Mesendoderm (in vitro differentiated cells): ENCODE data around the gene CALML3.

Experiments
- DNase-seq: peaks from one replicate; pipeline ENCODE4 v3.0.0; 2013
- H2AK5ac ChIP-seq: 2 replicates; pipeline ENCODE4 v1.6.1; 2013; ENCODE audit warnings: low read length, inconsistent platforms
- H2BK120ac ChIP-seq: 2 replicates; pipeline ENCODE4 v1.6.1; 2013; ENCODE audit warnings: low read depth, mild to moderate bottlenecking, low read length, moderate library complexity, mixed read lengths
- H2BK15ac ChIP-seq: replicated peaks from 2 replicates; pipeline ENCODE4 v1.6.1; 2013; ENCODE audit warnings: low read depth, mild to moderate bottlenecking, moderate library complexity
- H2BK5ac ChIP-seq: 2 replicates; pipeline ENCODE4 v1.6.1; 2013; ENCODE audit warnings: low read length, inconsistent platforms
- H3K18ac ChIP-seq: 2 replicates; pipeline ENCODE4 v1.6.1; 2013; ENCODE audit warnings: mild to moderate bottlenecking, low read length, mixed read lengths
- H3K23ac ChIP-seq: one replicate; pipeline ENCODE4 v1.6.1; 2013; ENCODE audit warnings: low read length
- H3K27ac ChIP-seq: 2 replicates; pipeline ENCODE4 v1.5.1; 2013; ENCODE audit warnings: low read depth, mild to moderate bottlenecking, inconsistent platforms, low read length, moderate library complexity
- H3K27me3 ChIP-seq: 2 replicates; pipeline ENCODE4 v1.6.1; 2013; ENCODE audit warnings: low read length, control low read depth, mild to moderate bottlenecking, inconsistent platforms; ENCODE audit not compliant: insufficient read depth, poor library complexity
- H3K36me3 ChIP-seq: 2 replicates; pipeline ENCODE4 v1.6.1; 2013; ENCODE audit warnings: low read length, inconsistent platforms; ENCODE audit not compliant: control insufficient read depth, insufficient read depth
- H3K4ac ChIP-seq: one replicate; pipeline ENCODE4 v1.6.1; 2013; ENCODE audit warnings: low read depth, mild to moderate bottlenecking, low read length, moderate library complexity
- H3K4me1 ChIP-seq: 2 replicates; pipeline ENCODE4 v1.6.1; 2013; ENCODE audit warnings: low read depth, low read length, inconsistent platforms; ENCODE audit not compliant: control insufficient read depth
- H3K4me2 ChIP-seq: 2 replicates; pipeline ENCODE4 v1.6.1; 2013; ENCODE audit warnings: low read length
- H3K4me3 ChIP-seq: 2 replicates; pipeline ENCODE4 v1.5.1; 2013; ENCODE audit warnings: mild to moderate bottlenecking, low read length
- H3K56ac ChIP-seq: one replicate; pipeline ENCODE4 v1.6.1; 2013; ENCODE audit warnings: low read length
- H3K79me1 ChIP-seq: 2 replicates; pipeline ENCODE4 v1.6.1; 2013; ENCODE audit warnings: low read length, inconsistent platforms
- H3K79me2 ChIP-seq: 2 replicates; pipeline ENCODE4 v1.6.1; 2013; ENCODE audit warnings: mild to moderate bottlenecking, low read length; ENCODE audit not compliant: control insufficient read depth, insufficient read depth
- H3K9ac ChIP-seq: 2 replicates; pipeline ENCODE4 v1.6.1; 2013; ENCODE audit warnings: low read length, inconsistent platforms
- H4K5ac ChIP-seq: one replicate; pipeline ENCODE4 v1.6.1; 2013; ENCODE audit warnings: low read length
- H4K8ac ChIP-seq: one replicate; pipeline ENCODE4 v1.6.1; 2013; ENCODE audit warnings: low read depth, mild to moderate bottlenecking, control low read depth, low read length, moderate library complexity
- WGBS: extraction: QIAGEN DNeasy Blood & Tissue Kit; methylation state at CpG from one replicate; pipeline ENCODE4 v1.1.7; 2013; ENCODE audit warnings: low lambda C conversion rate, missing lambda C conversion rate; ENCODE audit not compliant: insufficient coverage; ENCODE audit errors: extremely low coverage; 5-methylcytosine and 5-hydroxymethylcytosine counted together

CALML3 gene

DNA sequence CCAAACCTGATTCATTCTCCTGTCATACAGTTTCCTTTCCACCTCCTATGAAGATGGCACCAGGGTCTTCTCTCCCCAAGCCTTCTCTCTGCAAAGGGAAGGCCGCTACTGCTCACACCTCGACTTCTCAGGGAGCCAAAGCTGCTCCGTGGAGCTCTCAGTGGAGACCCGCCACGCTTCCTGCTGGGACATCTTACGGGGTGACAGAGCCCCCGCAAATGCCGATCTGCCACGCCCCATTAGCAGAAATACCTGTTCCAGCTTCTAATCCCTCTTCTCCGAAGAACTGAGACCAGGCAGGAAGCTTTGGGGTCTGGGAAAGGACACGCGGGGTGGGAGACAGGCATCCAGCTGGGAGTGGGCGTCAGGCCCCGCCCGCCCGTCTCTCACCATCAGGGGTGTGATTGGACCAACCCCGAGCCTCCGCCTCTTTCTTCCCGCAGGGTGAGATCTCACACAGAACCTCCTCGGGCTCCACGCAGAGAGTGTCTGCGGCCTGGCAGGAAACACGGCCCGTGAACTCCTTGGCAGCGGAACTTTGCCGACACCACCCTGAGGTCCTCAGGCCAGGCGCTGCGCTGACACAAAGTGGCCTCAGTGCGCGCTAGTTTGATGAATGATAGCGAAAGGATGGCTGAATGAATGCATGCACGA, 13.4 kb upstream of the CALML3 start:
- H3K56ac ChIP-seq: peak overlapping the region; percentile 22
- no peaks in the 10 kb centered on the region for H3K79me1 ChIP-seq
- DNase-seq: peak; percentile 36
- H3K79me2 ChIP-seq: no peaks in the 10 kb centered on the region
- no CpG with 5 or more reads among the region's 32 CpGs for WGBS
- no peak overlapping the region for H2BK5ac ChIP-seq
- H3K4me3 ChIP-seq: no peak overlapping the region
- no peak overlapping the region for H3K18ac ChIP-seq
- H4K5ac ChIP-seq: no peak overlapping the region
- H3K27ac ChIP-seq: no peak overlapping the region
- no peak overlapping the region for H3K4me2 ChIP-seq
- H4K8ac ChIP-seq: no peak overlapping the region
- H3K4ac ChIP-seq: peak overlapping the region; percentile 19
- H3K27me3 ChIP-seq: no peaks in the 10 kb centered on the region
- H3K4me1 ChIP-seq: no peaks in the 10 kb centered on the region
- no peak overlapping the region for H2BK15ac ChIP-seq
- no peak overlapping the region for H2AK5ac ChIP-seq
- H3K23ac ChIP-seq: no peak overlapping the region
- H3K36me3 ChIP-seq: no peaks in the 10 kb centered on the region
- H3K9ac ChIP-seq: no peak overlapping the region
- H2BK120ac ChIP-seq: no peak overlapping the region

DNA sequence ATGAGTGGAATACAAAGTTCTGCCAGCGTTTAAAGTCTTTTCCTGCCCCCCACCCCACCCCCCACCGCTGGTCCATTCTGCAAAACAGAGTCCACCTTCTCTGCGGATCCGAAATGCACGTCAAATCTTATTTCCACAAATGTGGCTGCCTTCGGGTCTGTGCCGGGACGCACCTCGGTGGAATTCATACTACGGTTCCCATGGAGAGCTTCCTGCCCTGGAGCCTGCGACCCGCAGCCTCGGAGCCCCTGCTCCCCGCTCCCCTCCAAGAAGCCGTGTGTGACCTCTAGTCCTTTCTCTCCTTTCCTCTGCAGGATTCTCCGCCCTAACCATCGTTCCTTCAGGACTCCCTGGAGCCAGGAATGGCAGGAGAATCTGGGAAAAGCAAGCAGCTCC, 12.9 kb upstream of the CALML3 start:
- DNase-seq: no peak

DNA sequence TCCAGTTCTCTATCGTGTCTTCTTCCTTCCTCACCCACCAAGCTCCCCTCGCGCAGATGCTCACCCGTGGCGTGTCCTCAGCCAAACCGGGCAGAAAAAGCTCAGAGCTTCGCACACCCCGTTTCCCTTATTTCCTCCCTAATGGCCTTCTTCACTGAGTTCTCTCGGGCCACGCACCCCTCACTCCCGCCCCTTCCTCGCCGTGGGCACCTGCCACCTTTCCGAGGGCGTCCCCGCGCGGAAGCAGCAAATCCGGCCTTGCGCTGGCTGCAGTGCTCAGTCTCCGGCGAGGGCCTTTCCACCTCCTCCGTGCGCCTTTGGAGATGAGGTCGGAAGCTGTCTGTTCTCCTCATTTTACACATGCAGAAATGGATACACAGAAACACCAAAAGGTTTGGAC, 12.4 kb upstream of the CALML3 start:
- Histone ChIP-seq H3K4me1 (no peaks in the 10 kb centered on the region), H2BK120ac (no peak overlapping the region), H3K4me2 (no peak overlapping the region), H3K36me3 (no peaks in the 10 kb centered on the region), H2BK15ac (no peak overlapping the region), H3K9ac (no peak overlapping the region), H3K27ac (no peak overlapping the region), H3K23ac (no peak overlapping the region), H3K79me2 (no peaks in the 10 kb centered on the region), H3K79me1 (no peaks in the 10 kb centered on the region), H4K5ac (no peak overlapping the region), H2BK5ac (no peak overlapping the region), H4K8ac (no peak overlapping the region), H3K4ac (no peak overlapping the region), H3K18ac (no peak overlapping the region), H2AK5ac (no peak overlapping the region), H3K27me3 (no peaks in the 10 kb centered on the region), H3K56ac (no peak overlapping the region), H3K4me3 (no peak overlapping the region)
- no CpG with 5 or more reads among the region's 25 CpGs for WGBS
- no peak for DNase-seq

More for the DNA sequence above, 12.9 kb upstream of the CALML3 start:
- Histone ChIP-seq H3K79me2 (no peaks in the 10 kb centered on the region), H4K5ac (no peak overlapping the region), H3K56ac (peak overlapping the region; percentile 22), H2BK120ac (no peak overlapping the region), H4K8ac (no peak overlapping the region), H3K4ac (no peak overlapping the region), H3K27me3 (no peaks in the 10 kb centered on the region), H2AK5ac (peak overlapping the region; percentile 74), H2BK15ac (no peak overlapping the region), H3K23ac (no peak overlapping the region), H3K18ac (no peak overlapping the region), H3K4me2 (no peak overlapping the region), H3K4me1 (no peaks in the 10 kb centered on the region), H3K9ac (no peak overlapping the region), H3K79me1 (no peaks in the 10 kb centered on the region), H3K4me3 (no peak overlapping the region), H3K36me3 (no peaks in the 10 kb centered on the region), H3K27ac (no peak overlapping the region), H2BK5ac (no peak overlapping the region)
- no CpG with 5 or more reads among the region's 17 CpGs for WGBS

DNA sequence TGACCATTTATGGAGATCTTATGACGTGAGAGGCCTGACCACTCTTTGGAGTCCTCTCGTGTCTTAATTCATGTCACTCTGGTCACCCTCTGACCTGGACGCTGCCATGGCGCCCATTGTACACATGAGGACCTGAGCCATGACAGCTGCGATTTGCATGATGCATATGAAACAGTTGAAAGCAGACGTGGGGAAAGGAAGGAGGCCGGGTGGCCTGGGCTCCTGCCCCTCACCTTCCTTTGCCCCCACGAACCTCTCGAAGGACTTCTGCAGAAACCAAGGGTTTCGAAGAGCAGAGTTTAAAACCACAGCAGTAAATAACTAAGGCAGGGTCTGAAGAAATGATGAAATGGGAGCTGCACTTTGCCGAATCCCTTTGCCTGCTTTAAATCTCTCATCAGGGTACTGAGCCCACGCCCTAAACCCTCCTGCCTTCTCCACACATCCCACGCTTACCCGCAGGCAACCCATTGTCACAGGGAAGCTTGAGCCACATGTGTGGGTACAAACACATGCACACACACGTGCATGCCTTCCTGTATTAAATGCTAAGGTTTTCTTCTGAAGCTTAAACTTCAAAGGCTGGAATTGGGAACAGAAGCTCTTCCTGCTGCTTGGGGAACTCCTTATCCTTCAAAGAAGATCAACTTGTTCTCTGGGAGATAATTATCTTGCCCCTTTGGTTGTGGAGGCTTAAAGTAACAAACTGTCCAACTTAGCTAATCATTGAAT, 11.7 kb upstream of the CALML3 start:
- H4K5ac ChIP-seq: no peak overlapping the region
- H2AK5ac ChIP-seq: no peak overlapping the region
- no peak overlapping the region for H3K56ac ChIP-seq
- H2BK5ac ChIP-seq: no peak overlapping the region
- H2BK15ac ChIP-seq: no peak overlapping the region
- no peaks in the 10 kb centered on the region for H3K79me1 ChIP-seq
- no peaks in the 10 kb centered on the region for H3K4me1 ChIP-seq
- DNase-seq: no peak
- no CpG with 5 or more reads among the region's 15 CpGs for WGBS
- H3K27ac ChIP-seq: no peak overlapping the region
- H2BK120ac ChIP-seq: no peak overlapping the region
- no peak overlapping the region for H3K9ac ChIP-seq
- no peaks in the 10 kb centered on the region for H3K27me3 ChIP-seq
- no peak overlapping the region for H3K23ac ChIP-seq
- no peak overlapping the region for H4K8ac ChIP-seq
- no peaks in the 10 kb centered on the region for H3K36me3 ChIP-seq
- no peak overlapping the region for H3K18ac ChIP-seq
- no peak overlapping the region for H3K4me2 ChIP-seq
- no peaks in the 10 kb centered on the region for H3K79me2 ChIP-seq
- no peak overlapping the region for H3K4ac ChIP-seq
- no peak overlapping the region for H3K4me3 ChIP-seq

DNA sequence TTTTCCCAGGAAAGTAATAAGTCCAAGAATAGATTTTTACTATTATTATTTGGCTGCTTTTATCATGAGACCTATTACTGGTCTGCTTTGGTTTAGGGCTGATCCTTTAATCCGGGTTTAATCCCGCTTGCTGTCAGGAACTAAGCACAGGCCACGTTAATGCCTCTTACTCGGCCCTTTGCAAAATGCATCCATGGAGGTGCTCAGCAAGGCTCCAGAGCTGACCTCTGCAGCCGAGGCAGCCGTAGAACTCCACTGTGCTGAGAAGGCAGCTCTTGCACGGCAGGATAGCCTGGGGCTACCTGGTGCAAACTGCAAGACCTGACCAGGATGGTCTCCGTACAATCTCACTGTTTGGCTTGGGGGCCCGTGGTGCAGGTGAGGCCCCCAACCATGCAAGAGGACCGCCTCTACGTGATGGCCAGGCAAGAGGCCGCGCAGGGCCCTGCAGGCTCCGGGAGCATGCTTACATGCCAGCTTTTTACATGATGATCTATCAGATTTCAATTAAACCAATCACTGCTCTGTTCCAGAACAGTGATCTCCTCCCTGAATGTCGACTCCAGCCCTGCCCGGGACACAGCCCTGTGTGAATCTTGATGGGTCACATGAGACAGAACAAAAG, 10.4 kb upstream of the CALML3 start:
- H4K8ac ChIP-seq: no peak overlapping the region
- H3K18ac ChIP-seq: no peak overlapping the region
- H2BK15ac ChIP-seq: no peak overlapping the region
- no peaks in the 10 kb centered on the region for H3K36me3 ChIP-seq
- H3K27me3 ChIP-seq: no peaks in the 10 kb centered on the region
- no peak overlapping the region for H3K9ac ChIP-seq
- H3K4me2 ChIP-seq: no peak overlapping the region
- H2BK5ac ChIP-seq: no peak overlapping the region
- no CpG with 5 or more reads among the region's 16 CpGs for WGBS
- no peak overlapping the region for H3K27ac ChIP-seq
- H3K4me3 ChIP-seq: no peak overlapping the region
- DNase-seq: no peak
- no peak overlapping the region for H3K4ac ChIP-seq
- H3K4me1 ChIP-seq: no peaks in the 10 kb centered on the region
- H3K23ac ChIP-seq: no peak overlapping the region
- H2BK120ac ChIP-seq: no peak overlapping the region
- no peaks in the 10 kb centered on the region for H3K79me2 ChIP-seq
- H2AK5ac ChIP-seq: no peak overlapping the region
- H3K56ac ChIP-seq: no peak overlapping the region
- H3K79me1 ChIP-seq: no peaks in the 10 kb centered on the region
- H4K5ac ChIP-seq: no peak overlapping the region
